B cell (primary cell): ENCODE data around the gene PLAAT1.

Experiments used
- EZH2 ChIP-seq: IDR thresholded peaks from 2 replicates; pipeline ENCODE4 v1.6.1; 2012; ENCODE audit warnings: borderline replicate concordance, low read depth, mild to moderate bottlenecking, moderate library complexity, low read length; ENCODE audit not compliant: insufficient read depth, poor library complexity, severe bottlenecking
- TF ChIP-seq, protein P1 (sequence below): fragments of 200-600 bp; IDR thresholded peaks from one replicate; pipeline ENCODE4 v1.8.0; 2022; ENCODE audit warnings: antibody characterized with exemption, mild to moderate bottlenecking

DNA sequence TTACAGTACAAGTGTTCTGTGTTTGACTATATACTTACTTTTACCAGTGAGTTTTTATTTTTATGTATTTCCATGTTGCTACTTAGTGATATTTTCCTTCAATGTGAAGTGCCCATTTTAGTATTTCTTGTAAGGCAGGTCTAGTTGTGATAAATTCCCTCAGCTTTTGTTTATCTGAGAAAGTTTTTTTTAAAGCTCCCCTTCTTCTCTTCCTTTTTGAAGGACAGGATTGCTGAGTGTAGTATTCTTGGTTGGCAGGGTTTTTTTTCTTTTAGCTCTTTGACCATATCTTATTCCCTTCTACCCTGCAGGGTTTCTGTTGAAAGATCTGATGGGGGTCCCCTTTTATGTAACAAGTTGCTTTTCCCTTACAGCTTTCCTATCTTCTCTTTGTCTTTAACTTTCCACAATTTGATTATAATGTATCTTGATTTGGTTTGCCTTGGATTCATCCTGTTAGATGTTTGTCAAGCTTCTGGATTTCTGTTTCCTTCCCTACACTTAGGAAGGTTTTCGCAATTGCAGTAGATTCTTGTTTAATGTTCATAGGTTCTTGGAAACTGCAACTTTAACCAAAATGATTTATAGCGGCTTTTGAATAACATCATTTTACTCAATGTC lies 7.9 kb downstream of the PLAAT1 start:
- TF ChIP-seq, protein P1, sequence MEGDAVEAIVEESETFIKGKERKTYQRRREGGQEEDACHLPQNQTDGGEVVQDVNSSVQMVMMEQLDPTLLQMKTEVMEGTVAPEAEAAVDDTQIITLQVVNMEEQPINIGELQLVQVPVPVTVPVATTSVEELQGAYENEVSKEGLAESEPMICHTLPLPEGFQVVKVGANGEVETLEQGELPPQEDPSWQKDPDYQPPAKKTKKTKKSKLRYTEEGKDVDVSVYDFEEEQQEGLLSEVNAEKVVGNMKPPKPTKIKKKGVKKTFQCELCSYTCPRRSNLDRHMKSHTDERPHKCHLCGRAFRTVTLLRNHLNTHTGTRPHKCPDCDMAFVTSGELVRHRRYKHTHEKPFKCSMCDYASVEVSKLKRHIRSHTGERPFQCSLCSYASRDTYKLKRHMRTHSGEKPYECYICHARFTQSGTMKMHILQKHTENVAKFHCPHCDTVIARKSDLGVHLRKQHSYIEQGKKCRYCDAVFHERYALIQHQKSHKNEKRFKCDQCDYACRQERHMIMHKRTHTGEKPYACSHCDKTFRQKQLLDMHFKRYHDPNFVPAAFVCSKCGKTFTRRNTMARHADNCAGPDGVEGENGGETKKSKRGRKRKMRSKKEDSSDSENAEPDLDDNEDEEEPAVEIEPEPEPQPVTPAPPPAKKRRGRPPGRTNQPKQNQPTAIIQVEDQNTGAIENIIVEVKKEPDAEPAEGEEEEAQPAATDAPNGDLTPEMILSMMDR: no peak
- TF ChIP-seq EZH2: no peak
